Ectodermal cell (in vitro differentiated cells): ENCODE measurements around the gene ATP2A2.
"Not testable (repeated sequence)": the region's sequence is repeated elsewhere in the genome, so short reads cannot be mapped to it uniquely, and the experiment has no call there.

Experiments
- H3K27ac ChIP-seq: 2 replicates; pipeline ENCODE4 v1.7.0; 2013; ENCODE audit warnings: mild to moderate bottlenecking, low read depth, low read length; ENCODE audit not compliant: insufficient read depth, poor library complexity, severe bottlenecking
- H3K27me3 ChIP-seq: 2 replicates; pipeline ENCODE4 v1.7.0; 2013; ENCODE audit warnings: mild to moderate bottlenecking, low read length; ENCODE audit not compliant: insufficient read depth, control insufficient read depth, poor library complexity, severe bottlenecking
- H3K36me3 ChIP-seq: one replicate; pipeline ENCODE4 v1.7.0; 2013; ENCODE audit warnings: low read length; ENCODE audit not compliant: control insufficient read depth, insufficient read depth
- H3K4me1 ChIP-seq: one replicate; pipeline ENCODE4 v1.7.0; 2013; ENCODE audit warnings: low read length; ENCODE audit not compliant: control insufficient read depth, insufficient read depth
- H3K4me3 ChIP-seq: 2 replicates; pipeline ENCODE4 v1.7.0; 2013; ENCODE audit warnings: low read depth, low read length, control low read depth; ENCODE audit not compliant: insufficient read depth
- H3K9me3 ChIP-seq: 2 replicates; pipeline ENCODE4 v1.7.0; 2013; ENCODE audit warnings: mild to moderate bottlenecking, low read length, moderate library complexity; ENCODE audit not compliant: control insufficient read depth
- WGBS, 2 experiments: methylation state at CpG; one replicate each; pipeline ENCODE4 v1.1.7; 2013; ENCODE audit warnings: missing lambda C conversion rate in 2 of 2; 5-methylcytosine and 5-hydroxymethylcytosine counted together

The ATP2A2 gene

GRCh38 chr12:110247340-110248095 is 33.5 kb upstream of the ATP2A2 start:
- peaks cover 14% of the 10 kb centered on the region for H3K4me1 ChIP-seq
- H3K27ac ChIP-seq, result no peak overlapping the region
- H3K9me3 ChIP-seq, result no peaks in the 10 kb centered on the region
- H3K27me3 ChIP-seq, result no peaks in the 10 kb centered on the region
- H3K4me3 ChIP-seq, result no peak overlapping the region
- H3K36me3 ChIP-seq, result no peaks in the 10 kb centered on the region
- 83 to 86% methylated on average over 14 of the region's 14 CpGs for WGBS, 2 experiments

GRCh38 chr12:110248096-110248447 is 33.0 kb upstream of the ATP2A2 start:
- H3K9me3 ChIP-seq, result no peaks in the 10 kb centered on the region
- no peaks in the 10 kb centered on the region for H3K27me3 ChIP-seq
- H3K4me1 ChIP-seq, result peaks cover 14% of the 10 kb centered on the region
- no peak overlapping the region for H3K27ac ChIP-seq
- 96 to 99% methylated on average over 4 of the region's 4 CpGs for WGBS, 2 experiments
- H3K4me3 ChIP-seq, result no peak overlapping the region
- no peaks in the 10 kb centered on the region for H3K36me3 ChIP-seq

- H3K4me3 ChIP-seq, result no peak overlapping the region
- no peak overlapping the region for H3K27ac ChIP-seq
- WGBS, 2 experiments, result 77 to 81% methylated on average over 4 of the region's 4 CpGs
- H3K9me3 ChIP-seq, result no peaks in the 10 kb centered on the region
- H3K36me3 ChIP-seq, result no peaks in the 10 kb centered on the region
- H3K4me1 ChIP-seq, result peaks cover 14% of the 10 kb centered on the region
- no peaks in the 10 kb centered on the region for H3K27me3 ChIP-seq
Measured at GRCh38 chr12:110249105-110249504, 31.9 kb upstream of the ATP2A2 start.

- peaks cover 14% of the 10 kb centered on the region for H3K4me1 ChIP-seq
- H3K36me3 ChIP-seq, result no peaks in the 10 kb centered on the region
- 92 to 93% methylated on average over 7 of the region's 7 CpGs for WGBS, 2 experiments
- no peaks in the 10 kb centered on the region for H3K27me3 ChIP-seq
- H3K9me3 ChIP-seq, result no peaks in the 10 kb centered on the region
- no peak overlapping the region for H3K4me3 ChIP-seq
- no peak overlapping the region for H3K27ac ChIP-seq
Measured at GRCh38 chr12:110249716-110250225, 31.3 kb upstream of the ATP2A2 start.

GRCh38 chr12:110251381-110251780 is 29.7 kb upstream of the ATP2A2 start:
- no peak overlapping the region for H3K27ac ChIP-seq
- WGBS, 2 experiments, result 90 to 92% methylated on average over 7 of the region's 7 CpGs
- H3K4me1 ChIP-seq, result peaks cover 14% of the 10 kb centered on the region
- H3K36me3 ChIP-seq, result no peaks in the 10 kb centered on the region
- H3K9me3 ChIP-seq, result no peaks in the 10 kb centered on the region
- H3K4me3 ChIP-seq, result no peak overlapping the region
- H3K27me3 ChIP-seq, result no peaks in the 10 kb centered on the region

GRCh38 chr12:110252716-110253115 is 28.3 kb upstream of the ATP2A2 start:
- no peak overlapping the region for H3K4me3 ChIP-seq
- H3K27me3 ChIP-seq, result no peaks in the 10 kb centered on the region
- H3K4me1 ChIP-seq, result peaks cover 8% of the 10 kb centered on the region
- 94 to 95% methylated on average over 7 to 8 of the region's 9 CpGs for whole genome bisulfite sequencing, 2 experiments
- H3K36me3 ChIP-seq, result no peaks in the 10 kb centered on the region
- no peaks in the 10 kb centered on the region for H3K9me3 ChIP-seq
- no peak overlapping the region for H3K27ac ChIP-seq

GRCh38 chr12:110253176-110253575 is 27.9 kb upstream of the ATP2A2 start:
- H3K27ac ChIP-seq, result no peak overlapping the region
- WGBS, 2 experiments, result 90 to 92% methylated on average over 9 of the region's 9 CpGs
- H3K4me3 ChIP-seq, result no peak overlapping the region

GRCh38 chr12:110254971-110255540 is 26.0 kb upstream of the ATP2A2 start:
- Histone ChIP-seq H3K36me3 (no peaks in the 10 kb centered on the region), H3K27me3 (no peaks in the 10 kb centered on the region), H3K4me3 (no peak overlapping the region), H3K27ac (no peak overlapping the region), H3K4me1 (no peaks in the 10 kb centered on the region), H3K9me3 (no peaks in the 10 kb centered on the region)
- WGBS, 2 experiments, result 92 to 94% methylated on average over 6 of the region's 6 CpGs

More at GRCh38 chr12:110253176-110253575, 27.9 kb upstream of the ATP2A2 start:
- Histone ChIP-seq H3K36me3 (no peaks in the 10 kb centered on the region), H3K4me1 (peaks cover 8% of the 10 kb centered on the region), H3K9me3 (no peaks in the 10 kb centered on the region), H3K27me3 (no peaks in the 10 kb centered on the region)

- WGBS, 2 experiments, result 90 to 92% methylated on average over 10 to 11 of the region's 11 CpGs
- H3K27ac ChIP-seq, H3K36me3 ChIP-seq, H3K4me3 ChIP-seq, H3K27me3 ChIP-seq, H3K4me1 ChIP-seq, H3K9me3 ChIP-seq: not testable (repeated sequence)
Measured at GRCh38 chr12:110255890-110256456, 25.1 kb upstream of the ATP2A2 start.

- Histone ChIP-seq H3K4me1 (no peaks in the 10 kb centered on the region), H3K36me3 (no peaks in the 10 kb centered on the region), H3K4me3 (no peak overlapping the region), H3K9me3 (no peaks in the 10 kb centered on the region), H3K27me3 (no peaks in the 10 kb centered on the region), H3K27ac (no peak overlapping the region)
- WGBS, 2 experiments, result 77 to 80% methylated on average over 12 of the region's 12 CpGs
Measured at GRCh38 chr12:110256780-110257431, 24.1 kb upstream of the ATP2A2 start.
